Dendritic cell treated with granulocyte-macrophage colony-stimulating factor and Interleukin-4, amounts not matched to agents 40 ng/mL and 50 ng/mL, for 4 days (primary cell): Measurements from ENCODE around the gene SLC25A42.
"Not testable (repeated sequence)": the region's sequence is repeated elsewhere in the genome, so short reads cannot be mapped to it uniquely, and the experiment has no call there.

Source experiments
- H3K27ac Mint-ChIP-seq: one replicate; pipeline ENCODE4 v1.8.0; 2022; ENCODE audit warnings: mild to moderate bottlenecking, mixed read lengths
- H3K27me3 Mint-ChIP-seq: one replicate; pipeline ENCODE4 v1.8.0; 2022; ENCODE audit warnings: mild to moderate bottlenecking, mixed read lengths
- H3K36me3 Mint-ChIP-seq: one replicate; pipeline ENCODE4 v1.8.0; 2022; ENCODE audit warnings: low read depth, mixed read lengths
- H3K4me1 Mint-ChIP-seq: one replicate; pipeline ENCODE4 v1.8.0; 2022; ENCODE audit warnings: low read depth, mixed read lengths
- H3K4me3 Mint-ChIP-seq: one replicate; pipeline ENCODE4 v1.8.0; 2022; ENCODE audit warnings: mild to moderate bottlenecking, moderate library complexity, mixed read lengths
- H3K9me3 Mint-ChIP-seq: one replicate; pipeline ENCODE4 v1.8.0; 2022; ENCODE audit warnings: mixed read lengths
- intact Hi-C: fragments of 100-400 bp; cut with micrococcal nuclease; formaldehyde crosslinking; loops from one replicate; pipeline ENCODE4 v1.15.0; 2022

The SLC25A42 gene

DNA sequence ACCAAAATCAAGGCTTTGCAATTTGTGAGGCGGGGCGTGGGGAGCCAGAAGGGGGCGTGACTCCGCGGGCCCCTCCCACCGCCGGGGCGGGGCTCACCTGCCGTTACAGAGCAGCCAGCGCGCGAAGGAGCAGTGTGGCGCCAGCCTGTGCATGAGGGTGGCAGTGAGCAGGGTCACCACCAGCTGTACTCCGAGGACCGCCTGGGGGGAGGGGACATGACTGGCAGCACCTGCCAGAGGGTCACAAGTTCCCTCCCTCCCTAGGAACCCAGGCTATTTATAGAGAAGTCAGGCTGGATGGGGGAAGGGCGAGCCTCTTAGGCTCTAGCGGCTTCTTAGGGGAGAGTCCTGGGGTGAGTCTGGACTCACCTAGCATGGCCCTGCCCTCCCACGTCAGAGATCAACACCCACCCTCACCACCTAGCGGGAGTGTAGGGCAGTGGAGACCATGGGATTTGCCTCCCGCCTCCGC is 70.9 kb downstream of the SLC25A42 start:
- H3K27me3 Mint-ChIP-seq: peaks cover 9% of the 10 kb centered on the region
- H3K4me1 Mint-ChIP-seq: peaks cover 32% of the 10 kb centered on the region
- intact Hi-C loops: no loop called here
- H3K27ac Mint-ChIP-seq: no peak overlapping the region
- peak overlapping the region; percentile 38 for H3K4me3 Mint-ChIP-seq
- peaks cover 25% of the 10 kb centered on the region for H3K36me3 Mint-ChIP-seq
- H3K9me3 Mint-ChIP-seq: peaks cover 12% of the 10 kb centered on the region

DNA sequence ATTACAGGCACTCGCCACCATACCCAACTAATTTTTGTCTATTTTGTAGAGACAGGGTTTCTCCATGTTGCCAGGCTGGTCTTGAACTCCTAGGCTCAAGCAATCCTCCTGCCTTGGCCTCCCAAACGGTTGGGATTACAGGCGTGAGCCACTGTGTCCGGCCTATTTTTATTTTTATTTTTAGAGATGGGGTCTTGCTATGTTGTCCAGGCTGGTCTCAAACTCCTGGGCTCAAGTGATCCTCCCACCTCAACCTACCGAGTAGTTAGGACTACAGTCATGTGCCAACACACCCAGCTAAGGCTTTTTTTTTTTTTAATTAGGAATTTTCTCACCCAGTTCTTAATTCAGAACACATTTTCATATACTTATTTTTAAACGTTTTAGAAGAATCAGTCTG is 71.9 kb downstream of the SLC25A42 start:
- peaks cover 12% of the 10 kb centered on the region for H3K9me3 Mint-ChIP-seq
- H3K27ac Mint-ChIP-seq, H3K27me3 Mint-ChIP-seq, intact Hi-C loops, H3K4me3 Mint-ChIP-seq: not testable (repeated sequence)
- peaks cover 25% of the 10 kb centered on the region for H3K36me3 Mint-ChIP-seq
- peaks cover 32% of the 10 kb centered on the region for H3K4me1 Mint-ChIP-seq

DNA sequence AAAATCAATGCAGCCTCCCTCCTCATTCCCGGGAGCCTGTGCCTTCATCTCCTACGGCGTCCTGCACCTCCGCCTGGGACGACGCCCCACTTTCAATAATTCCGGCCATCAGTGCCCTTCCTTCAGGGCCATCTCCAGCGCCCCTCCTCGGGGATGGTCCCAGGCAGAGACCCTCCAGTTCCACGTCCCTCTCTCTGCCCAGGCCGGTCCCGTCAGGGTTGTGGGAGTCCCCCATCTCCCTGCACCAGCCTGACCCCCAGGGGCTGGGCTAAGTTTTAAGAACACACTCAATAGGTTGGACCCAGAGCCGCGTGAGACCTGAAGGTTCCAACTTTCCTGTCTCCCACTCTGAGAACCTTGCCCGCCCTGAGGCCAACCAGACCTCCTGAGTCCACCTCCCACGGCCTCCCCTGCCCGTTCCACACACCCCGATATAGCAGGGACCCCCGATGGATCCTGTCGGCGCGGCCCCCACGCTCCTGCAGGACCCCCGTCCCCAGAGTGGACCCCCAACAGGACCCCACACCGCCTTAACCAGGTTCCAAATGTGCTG is 73.8 kb downstream of the SLC25A42 start:
- Mint-ChIP-seq H3K4me3 (peak overlapping the region; percentile 99), H3K27ac (peak overlapping the region; percentile 97)

GRCh38 chr19:19138109-19138981 is 74.6 kb downstream of the SLC25A42 start, which contains the start of gene TMEM161A:
TMEM161A (minus strand) TSS chr19:19138478; CDS start chr19:19138428, 50 bp downstream.
- Mint-ChIP-seq H3K27ac (peak within 1 kb of the TSS; percentile 97), H3K4me1 (peaks cover 32% of the 10 kb centered on the region), H3K9me3 (no peaks in the 10 kb centered on the region), H3K4me3 (peak within 1 kb of the TSS; percentile 99), H3K36me3 (peaks cover 8% of the 10 kb centered on the region), H3K27me3 (peaks cover 10% of the 10 kb centered on the region)
- intact Hi-C loops: loop anchor here (1.0 to 2.0 kb wide), 2 partner anchors 76 to 105 kb away; partner anchors contain the start of genes ARMC6, SLC25A42 and SUGP2

More for the DNA sequence above, 73.8 kb downstream of the SLC25A42 start:
- Mint-ChIP-seq H3K27me3 (peaks cover 10% of the 10 kb centered on the region), H3K4me1 (peaks cover 32% of the 10 kb centered on the region), H3K36me3 (peaks cover 15% of the 10 kb centered on the region), H3K9me3 (peaks cover 2% of the 10 kb centered on the region)
- intact Hi-C loops: loop anchor here (1.0 to 2.0 kb wide), 2 partner anchors 75 to 104 kb away; partner anchors contain the start of genes ARMC6, SLC25A42 and SUGP2

DNA sequence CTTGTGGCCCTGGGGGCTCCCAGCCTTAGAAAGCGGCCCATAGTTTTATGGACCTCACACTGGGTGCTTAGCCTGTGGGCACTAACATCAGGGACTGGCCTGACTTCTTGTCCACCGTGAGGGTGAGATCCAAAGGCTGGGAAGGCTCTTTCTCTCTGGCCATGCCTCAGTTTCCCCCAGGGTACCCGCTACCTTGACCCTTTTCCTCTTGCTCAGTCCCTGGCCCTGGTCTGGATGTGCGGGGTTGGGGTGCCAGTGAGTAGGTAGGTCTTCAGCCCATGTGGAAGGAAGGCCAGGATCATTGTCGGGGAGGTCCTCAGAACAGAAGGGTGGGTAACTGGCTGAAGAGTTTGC is 76.1 kb downstream of the SLC25A42 start:
- Mint-ChIP-seq H3K27ac (no peak overlapping the region), H3K4me1 (peaks cover 28% of the 10 kb centered on the region), H3K4me3 (no peak overlapping the region), H3K9me3 (no peaks in the 10 kb centered on the region), H3K36me3 (peaks cover 8% of the 10 kb centered on the region), H3K27me3 (peaks cover 10% of the 10 kb centered on the region)
- intact Hi-C loops: loop anchor here (2.0 kb wide), 1 partner anchor 77 kb away; the partner anchor contains the start of gene SLC25A42

DNA sequence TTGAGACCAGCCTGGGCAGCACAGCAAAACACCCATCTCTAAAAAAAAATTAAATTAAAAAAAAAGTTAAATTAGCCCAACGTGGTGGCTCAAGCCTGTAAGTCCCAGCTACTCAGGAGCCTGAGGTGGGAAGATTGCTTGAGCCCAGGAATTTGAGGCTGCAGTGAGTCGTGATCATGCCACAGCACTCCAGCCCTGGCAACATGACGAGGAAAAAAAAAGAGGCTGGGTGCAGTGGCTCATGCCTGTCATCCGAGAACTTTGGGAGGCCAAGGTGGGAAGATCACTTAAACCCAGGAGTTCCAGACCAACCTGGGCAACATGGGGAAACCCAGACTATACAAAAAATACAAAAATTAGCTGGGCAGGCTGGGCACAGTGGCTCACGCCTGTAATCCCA is 76.7 kb downstream of the SLC25A42 start:
- no peaks in the 10 kb centered on the region for H3K9me3 Mint-ChIP-seq
- intact Hi-C loops: no loop called here
- H3K4me1 Mint-ChIP-seq: peaks cover 21% of the 10 kb centered on the region

GRCh38 chr19:19142347-19142746 is 78.6 kb downstream of the SLC25A42 start:
- Mint-ChIP-seq H3K36me3 (peaks cover 24% of the 10 kb centered on the region), H3K9me3 (no peaks in the 10 kb centered on the region), H3K27ac (no peak overlapping the region), H3K4me1 (peaks cover 18% of the 10 kb centered on the region), H3K4me3 (no peak overlapping the region), H3K27me3 (peaks cover 8% of the 10 kb centered on the region)
- intact Hi-C loops: no loop called here

More for the DNA sequence above, 76.7 kb downstream of the SLC25A42 start:
- Mint-ChIP-seq H3K27ac (no peak overlapping the region), H3K4me3 (no peak overlapping the region), H3K36me3 (peaks cover 8% of the 10 kb centered on the region), H3K27me3 (peaks cover 10% of the 10 kb centered on the region)

- Mint-ChIP-seq H3K4me1 (peaks cover 5% of the 10 kb centered on the region), H3K36me3 (peaks cover 43% of the 10 kb centered on the region), H3K4me3 (no peak overlapping the region), H3K27ac (no peak overlapping the region), H3K9me3 (no peaks in the 10 kb centered on the region), H3K27me3 (peaks cover 1% of the 10 kb centered on the region)
- intact Hi-C loops: no loop called here
These were observed 81.5 kb downstream of the SLC25A42 start for GRCh38 chr19:19145281-19145680.

- Mint-ChIP-seq H3K27ac (no peak overlapping the region), H3K9me3 (no peaks in the 10 kb centered on the region), H3K4me1 (peaks cover 5% of the 10 kb centered on the region), H3K27me3 (peaks cover 1% of the 10 kb centered on the region), H3K36me3 (peaks cover 43% of the 10 kb centered on the region), H3K4me3 (no peak overlapping the region)
- intact Hi-C loops: loop anchor here (1.0 to 2.0 kb wide), 3 partner anchors 29 to 343 kb away; no protein-coding TSS in a partner anchor
These were observed 82.2 kb downstream of the SLC25A42 start for GRCh38 chr19:19145684-19146608.

- intact Hi-C loops: loop anchor here (1.0 to 2.0 kb wide), 3 partner anchors 28 to 342 kb away; no protein-coding TSS in a partner anchor
- Mint-ChIP-seq H3K4me1 (peaks cover 5% of the 10 kb centered on the region), H3K27me3 (no peaks in the 10 kb centered on the region), H3K36me3 (peaks cover 43% of the 10 kb centered on the region), H3K4me3 (no peak overlapping the region), H3K9me3 (no peaks in the 10 kb centered on the region), H3K27ac (no peak overlapping the region)
These were observed 83.1 kb downstream of the SLC25A42 start for GRCh38 chr19:19146865-19147264.

GRCh38 chr19:19147344-19147743 is 83.5 kb downstream of the SLC25A42 start:
- peaks cover 5% of the 10 kb centered on the region for H3K4me1 Mint-ChIP-seq
- no peak overlapping the region for H3K27ac Mint-ChIP-seq
- H3K27me3 Mint-ChIP-seq: no peaks in the 10 kb centered on the region
- intact Hi-C loops: loop anchor here (2.0 kb wide), 1 partner anchor 341 kb away; no protein-coding TSS in a partner anchor
- no peak overlapping the region for H3K4me3 Mint-ChIP-seq
- H3K36me3 Mint-ChIP-seq: peaks cover 43% of the 10 kb centered on the region
- no peaks in the 10 kb centered on the region for H3K9me3 Mint-ChIP-seq

DNA sequence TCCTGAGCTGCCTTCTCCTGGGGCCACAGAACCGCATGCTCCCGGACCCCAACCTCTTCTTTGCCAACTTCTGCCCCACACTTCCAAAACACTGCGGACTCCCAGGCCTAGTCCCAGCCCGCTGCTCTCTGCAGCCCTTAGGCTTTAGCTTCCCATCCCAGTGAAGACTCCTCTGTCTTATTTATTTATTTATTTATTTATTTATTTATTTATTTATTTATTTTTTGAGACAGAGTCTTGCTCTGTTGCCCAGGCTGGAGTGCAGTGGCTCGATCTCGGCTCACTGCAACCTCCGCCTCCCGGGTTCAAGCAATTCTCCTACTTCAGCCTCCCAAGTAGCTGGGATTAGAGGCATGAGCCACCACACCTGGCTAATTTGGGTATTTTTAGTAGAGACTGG is 84.7 kb downstream of the SLC25A42 start:
- H3K4me1 Mint-ChIP-seq, H3K27ac Mint-ChIP-seq, H3K9me3 Mint-ChIP-seq, H3K27me3 Mint-ChIP-seq, intact Hi-C loops, H3K4me3 Mint-ChIP-seq: not testable (repeated sequence)
- H3K36me3 Mint-ChIP-seq: peaks cover 43% of the 10 kb centered on the region

DNA sequence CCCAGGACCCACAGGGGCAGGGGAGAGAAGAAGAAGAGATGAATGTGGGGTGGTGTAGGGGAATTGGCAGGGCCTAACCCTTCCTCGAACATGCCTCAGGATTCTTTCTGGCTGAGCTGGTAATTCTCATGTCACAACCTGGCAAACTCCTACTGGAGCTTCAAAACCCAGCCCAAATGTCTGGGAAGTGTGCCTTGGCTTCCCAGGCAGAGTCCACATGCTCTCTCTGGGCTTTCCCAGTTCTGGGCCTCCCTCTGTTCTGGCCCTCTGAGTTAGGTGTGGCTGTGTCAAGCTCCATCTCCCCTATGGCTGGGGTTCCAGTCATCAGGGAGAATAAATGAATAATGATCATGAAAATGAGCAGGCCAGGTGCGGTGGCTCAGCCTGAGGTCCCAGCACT is 85.6 kb downstream of the SLC25A42 start:
- peaks cover 5% of the 10 kb centered on the region for H3K4me1 Mint-ChIP-seq
- H3K9me3 Mint-ChIP-seq: no peaks in the 10 kb centered on the region
- no peak overlapping the region for H3K4me3 Mint-ChIP-seq
- H3K36me3 Mint-ChIP-seq: peaks cover 43% of the 10 kb centered on the region
- intact Hi-C loops: no loop called here
- H3K27ac Mint-ChIP-seq: no peak overlapping the region
- no peaks in the 10 kb centered on the region for H3K27me3 Mint-ChIP-seq
